IPS DF 19.7 (cell line): ENCODE results near the gene RASAL2.
A peak's percentile ranks its signal among the peaks of the same experiment; 100 is the strongest.
"Not testable (repeated sequence)": the region's sequence is repeated elsewhere in the genome, so short reads cannot be mapped to it uniquely, and the experiment has no call there.

Experiments used
- DNase-seq: peaks from one replicate; pipeline ENCODE4 v3.0.0-alpha.2; 2013; ENCODE audit warnings: low read depth, low spot score

Gene RASAL2

DNA sequence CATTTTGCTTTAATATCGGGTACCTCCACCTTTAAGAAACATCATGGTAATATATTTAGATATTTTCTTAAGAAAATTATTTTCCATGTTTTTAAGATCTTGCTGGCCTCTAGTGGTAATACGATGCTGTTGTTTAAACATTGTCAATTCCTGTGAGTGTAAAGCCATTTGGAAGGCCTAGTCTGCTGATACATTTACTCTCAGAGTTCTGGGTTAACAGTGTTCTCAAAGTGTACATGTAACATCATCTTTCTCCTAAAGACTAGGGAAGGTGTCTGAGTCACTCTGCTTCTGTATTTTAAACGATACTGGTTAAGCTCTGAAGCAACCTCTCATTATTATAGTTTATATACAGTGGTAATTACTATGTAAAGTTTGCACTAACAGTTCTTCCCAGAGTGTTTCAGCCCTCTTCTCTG lies 189.1 kb downstream of the RASAL2 start:
- DNase-seq: no peak

DNA sequence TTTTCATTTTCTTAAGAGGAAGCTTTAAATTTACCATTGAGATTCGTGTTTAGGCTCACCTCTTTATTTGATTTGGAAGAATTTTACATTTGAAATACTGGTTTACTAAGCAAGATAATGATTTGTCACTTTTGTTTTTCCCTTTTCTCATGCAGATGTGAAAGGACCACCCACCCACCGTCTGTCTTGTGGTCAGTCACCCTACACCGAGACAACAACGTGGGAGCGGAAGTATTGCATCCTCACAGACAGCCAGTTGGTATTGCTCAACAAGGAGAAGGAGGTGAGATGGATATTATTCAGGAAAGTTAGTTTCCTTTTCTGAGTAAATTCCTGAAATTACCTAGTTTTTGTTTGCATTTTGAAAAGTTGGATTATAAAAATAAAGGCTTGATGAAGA lies 189.5 kb downstream of the RASAL2 start:
- peak; percentile 91 for DNase-seq

DNA sequence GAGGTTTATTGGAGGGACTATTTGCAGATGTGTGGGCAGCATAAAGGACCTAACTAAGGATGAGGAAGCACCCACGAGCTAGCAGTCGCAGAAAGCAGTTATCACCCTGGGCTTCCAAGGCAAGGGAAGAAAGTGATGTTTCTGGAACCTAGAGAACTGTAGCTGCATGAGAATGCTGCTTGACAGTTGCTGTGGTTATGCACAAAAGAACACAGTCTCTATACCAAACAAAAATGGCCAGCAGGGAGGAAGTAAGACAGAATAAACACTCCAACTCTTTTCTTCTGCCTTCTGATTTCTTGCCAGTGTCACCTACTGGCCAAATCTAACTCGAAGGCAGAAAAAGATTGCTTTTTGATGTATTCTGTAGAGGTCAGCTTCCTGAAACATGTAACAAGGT lies 190.2 kb downstream of the RASAL2 start:
- no peak for DNase-seq

DNA sequence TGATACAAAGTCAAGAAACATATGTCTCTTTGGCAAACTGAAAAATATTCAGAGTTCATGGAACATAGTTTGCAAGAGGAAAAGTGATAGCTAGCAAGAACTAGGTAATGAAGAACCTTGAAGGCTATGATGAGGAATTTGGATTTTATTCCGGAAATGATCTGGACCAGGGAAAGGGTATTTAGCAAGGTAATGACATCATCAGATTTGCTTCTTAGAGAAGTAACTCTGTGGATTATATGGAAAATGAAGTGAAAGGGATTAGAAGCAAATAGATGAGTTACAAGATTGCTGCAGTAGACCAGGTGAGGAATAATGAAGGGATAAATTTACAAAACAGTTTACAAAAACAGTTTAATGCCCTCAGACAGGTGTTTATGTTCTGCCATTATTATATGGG lies 197.3 kb downstream of the RASAL2 start:
- no peak for DNase-seq

DNA sequence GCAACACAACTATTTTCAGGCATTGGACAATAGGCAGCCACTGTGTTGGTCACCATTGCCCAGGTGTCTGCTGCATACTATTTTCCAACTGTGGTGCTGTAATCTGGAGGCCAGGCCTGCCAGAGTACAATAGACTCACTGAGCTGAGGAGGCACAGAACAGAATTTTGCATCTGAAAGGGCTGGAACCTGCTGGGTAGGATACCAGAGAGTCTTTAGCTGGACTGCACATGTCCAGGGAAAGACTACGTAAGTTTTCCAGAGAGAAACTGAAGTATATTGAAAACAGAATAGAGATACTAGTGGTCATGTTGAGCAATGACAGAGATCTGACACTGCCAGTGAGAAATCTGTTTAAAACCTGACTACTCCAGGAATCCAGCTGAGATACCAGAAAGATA lies 200.8 kb downstream of the RASAL2 start:
- no peak for DNase-seq

DNA sequence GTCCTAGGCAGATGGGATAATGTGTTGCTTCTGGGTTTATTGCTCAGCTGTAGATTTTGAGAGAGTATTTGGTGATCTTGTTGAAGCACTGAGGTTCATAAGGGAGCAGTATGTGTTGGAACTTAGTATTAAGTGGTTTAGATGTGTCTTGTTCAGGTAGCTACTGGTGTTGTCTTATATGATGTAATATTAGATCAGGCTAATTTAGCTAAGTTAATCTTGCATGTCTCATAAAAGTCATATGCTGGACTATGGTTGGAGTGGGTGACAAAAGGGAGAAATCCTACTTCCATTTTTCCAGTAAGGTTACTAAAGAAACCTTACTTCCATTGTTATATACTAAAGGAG lies 206.4 kb downstream of the RASAL2 start:
- no peak for DNase-seq

DNA sequence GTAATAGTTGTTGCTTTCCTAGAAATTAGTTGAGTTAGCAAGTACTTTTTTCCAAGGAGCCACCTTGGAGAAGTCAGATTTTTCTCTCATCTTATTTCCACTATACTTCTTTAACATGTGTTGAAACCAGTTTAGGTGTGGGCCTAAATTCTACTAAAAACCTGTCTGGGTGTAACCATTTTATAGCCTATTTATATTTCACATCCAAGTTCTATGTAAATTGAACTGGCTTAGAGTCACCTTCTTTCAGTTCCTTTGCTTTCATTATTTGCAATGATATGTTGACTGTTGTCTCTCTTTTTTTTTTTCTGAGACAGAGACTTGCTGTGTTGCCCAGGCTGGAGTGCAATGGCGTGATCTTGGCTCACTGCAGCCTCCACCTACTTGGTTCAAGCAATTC lies 207.2 kb downstream of the RASAL2 start:
- no peak for DNase-seq

DNA sequence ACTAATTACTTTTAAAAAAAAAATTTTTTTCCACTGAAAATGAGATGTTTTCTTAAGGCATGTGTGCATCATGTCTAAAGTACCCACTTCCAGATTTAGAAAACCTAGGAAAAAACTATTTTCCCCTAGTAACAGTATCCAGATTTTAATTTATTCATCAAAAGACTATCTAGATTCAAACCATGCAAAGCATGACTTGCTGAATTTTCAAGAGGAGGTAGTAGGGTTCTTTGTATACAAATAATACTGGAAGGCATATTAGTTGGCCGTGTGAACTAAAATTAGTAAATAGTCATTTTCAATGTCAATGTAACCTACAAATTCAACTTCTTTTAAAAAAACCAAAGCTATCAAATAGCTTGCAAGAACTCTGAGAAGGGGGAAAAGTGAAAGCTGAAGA lies 213.4 kb downstream of the RASAL2 start:
- no peak for DNase-seq

DNA sequence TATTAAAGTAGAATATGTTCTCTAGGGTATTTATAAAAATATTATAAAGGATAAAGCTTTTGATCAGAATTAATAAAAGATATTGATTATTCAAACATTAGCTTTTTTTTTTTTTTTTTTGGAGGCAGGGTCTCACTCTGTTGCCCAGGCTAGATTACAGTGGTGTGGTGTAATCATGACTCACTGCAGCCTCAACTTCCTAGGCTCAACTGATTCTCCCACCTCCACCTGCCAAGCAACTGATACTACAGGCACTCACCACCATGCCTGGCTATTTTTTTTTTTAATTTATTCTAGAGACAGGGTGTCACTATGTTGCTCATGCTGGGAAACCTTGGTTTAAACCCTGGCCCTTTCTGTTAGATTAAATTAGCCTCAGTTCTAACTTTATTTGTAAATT lies 214.5 kb downstream of the RASAL2 start:
- DNase-seq: no peak

DNA sequence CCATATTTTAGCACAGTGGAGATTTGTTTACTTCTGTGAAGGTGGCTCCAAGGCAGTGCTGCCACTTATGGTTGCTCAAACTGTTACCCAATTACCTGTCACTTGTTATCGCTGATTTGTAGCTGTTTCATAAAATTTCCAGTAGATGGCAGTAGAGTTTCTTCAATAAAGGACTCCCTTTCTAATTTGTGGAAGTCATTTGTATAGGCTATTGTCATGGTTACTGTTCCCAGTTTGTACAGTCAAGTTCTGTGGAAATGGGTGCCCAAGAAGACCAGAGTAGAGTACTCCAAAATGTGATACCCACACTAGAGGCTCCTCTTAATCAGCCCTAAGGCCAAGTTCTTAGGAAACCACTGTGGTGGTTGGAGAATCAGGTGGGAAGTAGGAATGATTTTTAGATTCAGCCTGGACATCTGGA lies 216.8 kb downstream of the RASAL2 start:
- peak; percentile 54 for DNase-seq

DNA sequence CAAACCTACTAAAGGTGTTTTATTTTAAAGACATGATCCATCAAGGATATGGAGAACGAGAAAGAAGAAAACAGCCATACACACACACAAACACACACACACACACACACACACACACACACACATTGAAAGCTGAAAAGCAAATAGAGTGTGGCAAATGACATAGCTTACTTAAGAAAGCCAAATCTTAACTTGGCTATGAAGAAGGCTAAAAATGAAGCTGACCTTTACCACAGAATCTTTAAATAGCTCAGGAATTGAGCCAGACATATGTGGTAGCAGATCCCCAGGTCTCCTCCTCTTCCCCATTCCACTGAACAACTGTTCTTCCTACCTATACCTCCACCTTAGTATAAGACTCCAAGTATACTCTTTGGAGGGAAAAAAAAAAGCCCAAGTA lies 217.3 kb downstream of the RASAL2 start:
- no peak for DNase-seq

DNA sequence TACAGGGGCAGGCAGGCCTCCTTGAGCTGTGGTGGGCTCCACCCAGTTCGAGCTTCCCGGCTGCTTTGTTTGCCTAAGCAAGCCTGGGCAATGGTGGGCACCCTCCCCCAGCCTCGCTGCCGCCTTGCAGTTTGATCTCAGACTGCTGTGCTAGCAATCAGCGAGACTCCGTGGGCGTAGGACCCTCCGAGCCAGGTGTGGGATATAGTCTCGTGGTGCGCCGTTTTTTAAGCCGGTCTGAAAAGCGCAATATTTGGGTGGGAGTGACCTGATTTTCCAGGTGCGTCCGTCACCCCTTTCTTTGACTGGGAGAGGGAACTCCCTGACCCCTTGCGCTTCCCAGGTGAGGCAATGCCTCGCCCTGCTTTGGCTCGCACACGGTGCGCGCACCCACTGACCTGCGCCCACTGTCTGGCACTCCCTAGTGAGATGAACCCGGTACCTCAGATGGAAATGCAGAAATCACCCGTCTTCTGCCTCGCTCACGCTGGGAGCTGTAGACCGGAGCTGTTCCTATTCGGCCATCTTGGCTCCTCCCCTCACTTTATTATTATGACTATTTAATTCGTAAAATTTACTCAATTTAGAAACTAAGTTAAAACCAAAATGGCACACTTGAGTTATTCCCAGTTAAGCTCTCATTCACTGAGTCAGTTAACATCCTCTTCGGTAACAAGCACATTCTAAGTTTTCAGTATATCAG lies 226.5 kb downstream of the RASAL2 start:
- not testable (repeated sequence) for DNase-seq

DNA sequence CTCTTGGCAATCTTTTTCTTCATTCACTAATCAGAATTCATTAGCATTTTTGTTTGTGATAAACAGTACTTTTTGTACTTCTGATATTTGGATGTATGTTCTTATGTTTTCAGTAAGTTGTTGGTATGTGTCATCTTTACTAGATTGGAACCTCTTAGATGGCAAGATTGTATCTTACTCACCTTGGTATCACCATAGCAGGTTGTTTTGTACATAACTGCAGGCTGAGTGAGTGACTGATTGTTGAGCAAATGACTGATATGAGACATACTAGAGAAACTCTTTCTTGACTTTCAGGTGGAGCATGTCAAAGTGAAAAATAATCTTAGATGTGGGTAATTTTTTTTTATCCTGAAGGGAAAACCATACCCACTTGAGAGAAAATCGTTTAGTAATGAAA lies 229.2 kb downstream of the RASAL2 start:
- no peak for DNase-seq

DNA sequence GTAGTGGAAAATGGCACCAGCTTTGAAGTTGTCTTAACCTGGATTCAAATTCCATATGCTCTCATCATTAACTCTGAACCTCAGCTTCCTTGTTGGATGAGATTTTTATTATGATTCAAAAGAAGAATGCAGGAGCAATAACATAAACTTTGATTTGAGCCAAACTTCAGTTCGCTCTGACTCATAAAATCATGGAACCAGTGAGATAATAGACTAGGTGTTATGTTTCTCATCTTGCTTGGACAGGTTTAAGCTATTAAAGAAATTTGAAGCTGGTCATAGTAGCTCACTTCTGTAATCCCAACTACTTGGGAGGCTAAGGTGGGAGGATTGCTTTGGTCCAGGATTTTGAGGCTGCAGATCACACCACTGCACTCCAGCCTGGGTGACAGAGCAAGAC lies 230.1 kb downstream of the RASAL2 start:
- no peak for DNase-seq

DNA sequence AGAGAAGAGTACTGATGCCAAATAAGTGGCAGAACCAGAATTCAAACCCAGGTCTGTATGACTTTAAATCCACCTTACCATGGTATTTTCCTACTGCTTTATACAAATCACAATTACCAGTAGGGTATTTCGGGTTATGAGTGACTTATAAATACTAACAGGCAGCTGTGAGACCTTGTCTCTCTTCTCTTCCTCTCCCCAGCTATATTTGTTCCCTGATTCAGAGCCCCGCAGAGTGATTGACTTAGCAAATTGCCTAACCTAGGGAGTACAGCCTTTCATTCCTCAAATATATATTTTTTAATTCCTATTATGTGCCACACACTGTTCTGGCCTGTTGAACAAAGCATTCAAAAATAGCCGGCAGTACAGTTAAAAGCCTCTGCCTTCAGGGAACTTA lies 234.8 kb downstream of the RASAL2 start:
- DNase-seq: no peak

DNA sequence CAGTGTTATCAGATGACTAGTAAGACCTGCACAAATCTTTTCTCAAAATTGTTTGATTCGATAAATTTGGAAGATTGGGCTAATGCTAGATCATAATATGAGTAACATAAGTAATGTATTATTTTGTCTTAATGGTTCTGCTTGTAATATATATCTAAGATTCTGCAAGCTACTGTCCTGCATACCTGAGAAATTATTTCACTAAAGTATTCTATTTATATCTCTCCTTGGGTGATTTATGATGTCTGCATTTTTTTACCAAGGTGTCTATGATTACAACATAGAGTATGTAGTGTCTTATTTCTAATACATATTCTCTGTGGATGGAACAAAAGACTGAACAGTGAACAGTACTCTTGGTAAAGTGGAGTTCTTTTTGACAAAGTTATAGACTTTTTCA lies 236.2 kb downstream of the RASAL2 start:
- DNase-seq: no peak

DNA sequence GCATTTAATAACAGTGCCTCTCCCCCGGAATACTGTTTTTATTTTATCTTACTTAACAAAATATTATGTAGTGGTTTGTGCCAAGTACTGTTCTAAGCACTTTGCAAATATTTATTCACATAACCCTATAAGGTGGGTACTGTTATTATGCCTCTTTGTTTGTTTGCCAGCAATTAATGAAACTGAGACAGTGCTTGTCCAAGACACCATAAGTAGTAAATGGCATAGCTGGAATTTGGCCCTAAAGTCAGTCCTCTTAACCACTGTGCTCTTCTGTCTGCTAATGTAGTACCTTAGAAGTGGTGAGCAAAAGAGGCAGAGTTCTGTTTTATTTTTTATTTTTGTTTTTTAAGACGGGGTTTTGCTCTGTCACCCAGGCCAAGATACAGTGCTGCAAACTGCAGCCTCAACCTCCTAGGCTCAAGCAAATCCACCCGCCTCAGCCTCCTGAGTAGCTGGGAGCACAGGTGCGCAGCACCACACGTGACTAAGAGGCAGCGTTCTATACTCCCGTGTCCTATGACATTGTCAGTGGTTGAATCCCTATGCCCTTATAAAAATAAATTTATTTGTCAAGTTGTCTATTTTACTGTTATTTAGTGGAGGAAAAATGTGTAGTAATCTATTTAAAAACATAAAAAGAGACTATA lies 237.1 kb downstream of the RASAL2 start:
- DNase-seq: no peak

DNA sequence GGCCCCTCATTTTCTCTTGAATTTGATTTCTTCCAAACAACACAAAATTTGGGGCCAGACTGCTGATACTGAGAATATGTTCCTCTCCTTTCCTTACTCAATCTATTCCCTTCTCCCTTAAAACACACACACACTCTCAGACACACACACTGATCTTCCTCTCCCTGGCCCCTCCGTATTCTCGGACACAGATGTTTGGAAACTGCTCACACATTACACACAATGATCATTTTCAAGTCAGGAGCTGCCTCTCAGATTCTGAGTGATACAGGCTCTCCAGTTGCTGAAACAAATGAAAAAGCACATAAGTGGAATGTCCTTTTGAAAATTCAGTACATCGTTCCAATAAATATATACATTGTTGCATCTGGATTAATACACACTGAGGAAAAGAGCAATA lies 241.5 kb downstream of the RASAL2 start:
- no peak for DNase-seq

DNA sequence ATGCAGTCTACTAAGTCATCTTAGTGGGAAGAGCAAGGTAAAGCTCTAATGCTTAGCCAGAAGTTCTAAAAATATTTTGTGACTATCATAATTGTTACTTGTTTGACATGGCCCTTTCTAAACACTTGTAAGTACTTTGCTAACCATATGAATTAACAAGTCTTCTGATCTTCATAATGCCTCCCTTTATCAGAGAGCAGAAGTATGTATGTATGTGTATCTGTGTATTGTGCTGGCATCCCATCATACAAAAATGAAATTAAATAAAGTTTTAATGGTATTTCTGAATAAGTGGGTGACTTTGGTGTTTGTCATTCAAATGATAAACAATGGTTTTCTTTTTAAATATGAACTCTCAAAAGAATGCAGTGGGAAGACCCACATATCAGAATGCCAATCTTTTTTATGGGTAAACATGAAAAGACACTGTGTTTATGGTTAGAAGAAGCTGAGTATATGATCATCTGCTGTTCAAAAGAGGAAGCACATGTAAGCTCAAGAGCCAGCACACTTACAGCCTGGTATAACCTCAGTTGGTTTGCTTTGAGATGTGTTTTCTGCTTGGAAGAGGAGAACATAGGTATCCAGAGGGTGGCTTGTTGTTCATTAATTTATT lies 243.3 kb downstream of the RASAL2 start:
- DNase-seq: no peak

DNA sequence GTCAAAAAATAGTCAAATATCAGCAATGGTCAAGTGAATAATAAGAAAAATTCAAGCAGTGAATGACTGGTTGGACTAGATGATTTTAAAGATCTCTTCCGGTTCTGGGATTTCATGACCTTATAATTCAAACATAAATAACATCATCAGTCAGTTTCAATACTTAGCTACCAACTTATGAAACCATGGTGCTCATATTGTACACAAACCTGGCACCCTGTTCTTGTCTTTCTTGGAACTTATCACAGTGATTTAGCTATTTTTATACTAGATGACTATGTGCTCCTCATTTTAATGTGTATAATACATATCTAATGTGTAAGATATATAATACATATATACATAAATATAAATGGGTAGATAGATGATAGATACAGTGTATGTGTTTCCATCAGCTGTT lies 245.9 kb downstream of the RASAL2 start:
- no peak for DNase-seq

DNA sequence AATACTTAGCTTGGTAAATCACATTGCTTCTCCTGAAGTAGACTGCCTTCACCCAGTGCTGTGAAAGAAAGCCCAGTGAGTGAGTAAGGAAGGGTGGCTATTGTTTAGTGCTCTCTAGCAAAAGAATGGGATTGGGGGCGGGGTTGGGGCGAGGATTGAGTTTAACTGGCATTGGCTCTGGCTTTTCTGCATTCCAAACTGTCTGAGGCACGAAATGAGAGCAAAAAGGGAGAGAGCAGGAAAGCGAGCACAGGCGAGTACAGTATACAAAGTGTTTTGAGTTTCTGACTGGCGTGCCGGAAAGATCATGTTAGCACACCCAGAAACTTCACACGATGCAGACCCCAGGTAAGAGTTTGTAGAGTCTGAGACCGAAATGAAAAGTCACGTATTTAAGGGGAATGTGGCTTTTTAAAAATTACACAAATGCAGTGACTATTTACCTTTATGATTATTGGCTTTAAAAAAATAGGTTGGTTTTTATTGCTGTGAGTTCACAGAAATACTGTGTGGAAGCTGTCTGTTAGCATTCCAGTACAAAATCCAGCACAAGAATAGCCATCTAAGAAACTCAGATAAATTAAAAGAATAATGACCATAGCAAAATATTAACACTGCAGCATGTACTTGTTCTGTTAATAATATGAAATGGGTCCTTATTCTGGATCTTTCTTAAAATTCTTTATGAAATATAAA lies 247.5 kb downstream of the RASAL2 start:
- peak; percentile 79 for DNase-seq

DNA sequence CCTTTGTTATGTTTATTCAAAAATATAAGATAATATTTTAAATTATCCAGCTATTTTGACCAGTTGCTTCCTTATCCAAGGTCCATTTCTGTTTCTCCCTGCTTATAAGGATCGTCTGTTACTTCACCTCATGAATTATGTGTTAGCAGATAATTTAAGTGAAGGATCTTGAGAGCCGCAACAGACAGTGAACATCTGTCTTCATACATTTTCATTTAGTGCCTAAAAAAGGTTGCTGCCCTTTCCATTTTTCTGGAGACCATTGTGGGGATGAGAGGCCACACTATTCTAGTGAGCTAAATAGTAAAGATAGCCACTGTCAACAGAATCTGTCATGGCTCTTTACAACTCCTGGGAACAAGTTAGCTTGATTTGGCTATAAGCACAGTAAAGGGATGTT lies 248.8 kb downstream of the RASAL2 start:
- DNase-seq: no peak
